ENCODE measurements around the gene LOC101059915.

The LOC101059915 gene

GRCh38 chrX:71667328-71668247, at the start of gene LOC101059915:
Gene LOC101059915 (plus strand): TSS chrX:71667546.
- H3K4me3 ChIP-seq (ENCODE audit: low read depth, low read length) = no peak within 1 kb of the TSS
- no peak for DNase-seq (ENCODE audit: low read depth)

- H3K4me3 ChIP-seq (ENCODE audit: low read depth, low read length) = no peak overlapping the region
- no peak for DNase-seq (ENCODE audit: low read depth)
Measured at GRCh38 chrX:71617742-71618141, 49.6 kb upstream of the LOC101059915 start.

- no peak within 1 kb of the TSS for H3K4me3 ChIP-seq (ENCODE audit: low read depth, low read length)
- no peak for DNase-seq (ENCODE audit: low read depth)
Measured at GRCh38 chrX:71618303-71618721, 49.0 kb upstream of the LOC101059915 start, which contains the start of gene CXCR3. Gene CXCR3 (minus strand): TSS chrX:71618511. CDS start chrX:71618449, 62 bp downstream.

- no peak overlapping the region for H3K4me3 ChIP-seq (ENCODE audit: low read depth, low read length)
Measured at GRCh38 chrX:71618787-71619186, 48.6 kb upstream of the LOC101059915 start.

GRCh38 chrX:71619193-71619592, 48.2 kb upstream of the LOC101059915 start:
- DNase-seq (ENCODE audit: low read depth) = no peak
- no peak overlapping the region for H3K4me3 ChIP-seq (ENCODE audit: low read depth, low read length)

More at GRCh38 chrX:71618787-71619186, 48.6 kb upstream of the LOC101059915 start:
- DNase-seq (ENCODE audit: low read depth) = no peak

GRCh38 chrX:71619986-71620385, 47.4 kb upstream of the LOC101059915 start:
- no peak for DNase-seq (ENCODE audit: low read depth)
- H3K4me3 ChIP-seq (ENCODE audit: low read depth, low read length) = no peak overlapping the region

GRCh38 chrX:71621603-71622002, 45.7 kb upstream of the LOC101059915 start:
- H3K4me3 ChIP-seq (ENCODE audit: low read depth, low read length) = no peak overlapping the region
- no peak for DNase-seq (ENCODE audit: low read depth)

GRCh38 chrX:71622032-71622575, 45.2 kb upstream of the LOC101059915 start:
- no peak for DNase-seq (ENCODE audit: low read depth)
- H3K4me3 ChIP-seq (ENCODE audit: low read depth, low read length) = no peak overlapping the region

- DNase-seq (ENCODE audit: low read depth) = no peak
Measured at GRCh38 chrX:71622576-71623450, 44.5 kb upstream of the LOC101059915 start.

GRCh38 chrX:71623714-71624113, 43.6 kb upstream of the LOC101059915 start:
- no peak overlapping the region for H3K4me3 ChIP-seq (ENCODE audit: low read depth, low read length)
- DNase-seq (ENCODE audit: low read depth) = no peak

More at GRCh38 chrX:71622576-71623450, 44.5 kb upstream of the LOC101059915 start:
- no peak overlapping the region for H3K4me3 ChIP-seq (ENCODE audit: low read depth, low read length)

GRCh38 chrX:71625471-71625870, 41.9 kb upstream of the LOC101059915 start:
- no peak overlapping the region for H3K4me3 ChIP-seq (ENCODE audit: low read depth, low read length)
- no peak for DNase-seq (ENCODE audit: low read depth)

GRCh38 chrX:71626576-71626975, 40.8 kb upstream of the LOC101059915 start:
- no peak overlapping the region for H3K4me3 ChIP-seq (ENCODE audit: low read depth, low read length)
- no peak for DNase-seq (ENCODE audit: low read depth)

GRCh38 chrX:71627588-71628404, 39.5 kb upstream of the LOC101059915 start:
- no peak for DNase-seq (ENCODE audit: low read depth)

GRCh38 chrX:71629467-71629866, 37.9 kb upstream of the LOC101059915 start:
- no peak overlapping the region for H3K4me3 ChIP-seq (ENCODE audit: low read depth, low read length)

More at GRCh38 chrX:71627588-71628404, 39.5 kb upstream of the LOC101059915 start:
- H3K4me3 ChIP-seq (ENCODE audit: low read depth, low read length) = no peak overlapping the region

GRCh38 chrX:71632923-71633657, 34.3 kb upstream of the LOC101059915 start:
- DNase-seq (ENCODE audit: low read depth) = no peak
- no peak overlapping the region for H3K4me3 ChIP-seq (ENCODE audit: low read depth, low read length)

More at GRCh38 chrX:71629467-71629866, 37.9 kb upstream of the LOC101059915 start:
- DNase-seq (ENCODE audit: low read depth) = no peak

- no peak overlapping the region for H3K4me3 ChIP-seq (ENCODE audit: low read depth, low read length)
- DNase-seq (ENCODE audit: low read depth) = no peak
Measured at GRCh38 chrX:71634366-71634765, 33.0 kb upstream of the LOC101059915 start.

GRCh38 chrX:71636438-71637252, 30.7 kb upstream of the LOC101059915 start:
- no peak overlapping the region for H3K4me3 ChIP-seq (ENCODE audit: low read depth, low read length)
- DNase-seq (ENCODE audit: low read depth) = no peak
